Esophagus squamous epithelium (tissue), 4 donors: ENCODE results near the gene COG4.

Experiments used
- POLR2A ChIP-seq, 4 donors: fragments of 450-650 bp; IDR thresholded peaks; one replicate each; pipeline ENCODE4 v1.6.1; 2017; ENCODE audit warnings: antibody characterized with exemption in 4 of 4, mild to moderate bottlenecking in 4 of 4, moderate library complexity in 3 of 4
- TF ChIP-seq, protein P1 (sequence below), 6 experiments: fragments of 450-650 bp in 4 of 6; fragments of 200-600 bp in 2 of 6; sonication (generic) in 2 of 6; IDR thresholded peaks; one replicate each; pipeline ENCODE4 v1.5.1; 2016 to 2019; ENCODE audit warnings: antibody characterized with exemption in 6 of 6, mild to moderate bottlenecking in 4 of 6, moderate library complexity in 4 of 6

DNA sequence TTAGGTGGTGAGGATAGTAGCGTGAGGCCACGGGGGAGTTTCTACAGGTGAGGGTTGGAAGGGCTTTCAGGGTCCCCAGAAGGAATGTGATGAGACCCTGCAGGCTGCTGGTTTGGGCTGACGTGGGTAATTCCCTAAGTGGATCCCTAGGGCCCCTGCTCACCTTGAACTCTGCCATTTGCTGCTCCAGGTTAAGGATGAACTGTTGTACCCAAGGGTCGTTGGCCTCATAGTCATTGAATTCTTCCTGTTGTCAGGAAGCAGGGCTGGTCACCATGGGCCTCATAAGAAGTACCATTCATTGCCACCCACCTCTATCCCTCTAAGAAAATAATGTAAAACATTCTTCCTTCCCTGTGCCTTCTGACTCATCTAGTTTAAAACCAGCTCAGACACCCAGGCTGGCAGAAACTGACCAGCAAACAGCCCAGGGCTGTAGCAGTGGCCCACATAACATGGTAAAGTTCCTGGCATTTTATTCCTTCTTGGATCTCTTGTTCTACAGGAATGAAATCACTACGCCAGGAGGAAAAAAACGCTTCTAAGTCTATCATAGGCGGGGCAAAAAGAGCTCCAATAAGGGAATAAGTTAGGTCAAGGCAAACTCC, 41.3 kb downstream of the COG4 start:
- TF ChIP-seq, protein P1, sequence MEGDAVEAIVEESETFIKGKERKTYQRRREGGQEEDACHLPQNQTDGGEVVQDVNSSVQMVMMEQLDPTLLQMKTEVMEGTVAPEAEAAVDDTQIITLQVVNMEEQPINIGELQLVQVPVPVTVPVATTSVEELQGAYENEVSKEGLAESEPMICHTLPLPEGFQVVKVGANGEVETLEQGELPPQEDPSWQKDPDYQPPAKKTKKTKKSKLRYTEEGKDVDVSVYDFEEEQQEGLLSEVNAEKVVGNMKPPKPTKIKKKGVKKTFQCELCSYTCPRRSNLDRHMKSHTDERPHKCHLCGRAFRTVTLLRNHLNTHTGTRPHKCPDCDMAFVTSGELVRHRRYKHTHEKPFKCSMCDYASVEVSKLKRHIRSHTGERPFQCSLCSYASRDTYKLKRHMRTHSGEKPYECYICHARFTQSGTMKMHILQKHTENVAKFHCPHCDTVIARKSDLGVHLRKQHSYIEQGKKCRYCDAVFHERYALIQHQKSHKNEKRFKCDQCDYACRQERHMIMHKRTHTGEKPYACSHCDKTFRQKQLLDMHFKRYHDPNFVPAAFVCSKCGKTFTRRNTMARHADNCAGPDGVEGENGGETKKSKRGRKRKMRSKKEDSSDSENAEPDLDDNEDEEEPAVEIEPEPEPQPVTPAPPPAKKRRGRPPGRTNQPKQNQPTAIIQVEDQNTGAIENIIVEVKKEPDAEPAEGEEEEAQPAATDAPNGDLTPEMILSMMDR (IDR thresholded peaks at IDR 0.05) = no peak
- no peak for TF ChIP-seq POLR2A (IDR thresholded peaks at IDR 0.05)
